Neural progenitor cell (in vitro differentiated cells): ENCODE data around the gene ADAMTS12.

ENCODE experiments used
- EZH2 ChIP-seq: fragments of 200-600 bp; sonication (generic); IDR thresholded peaks from 2 replicates; pipeline ENCODE4 v1.6.1; 2017; ENCODE audit warnings: antibody characterized with exemption, mild to moderate bottlenecking, moderate library complexity
- TF ChIP-seq, protein P1 (sequence below): fragments of 200-600 bp; sonication (generic); IDR thresholded peaks from 2 replicates; pipeline ENCODE4 v1.5.1; 2017; ENCODE audit warnings: antibody characterized with exemption, mild to moderate bottlenecking

DNA sequence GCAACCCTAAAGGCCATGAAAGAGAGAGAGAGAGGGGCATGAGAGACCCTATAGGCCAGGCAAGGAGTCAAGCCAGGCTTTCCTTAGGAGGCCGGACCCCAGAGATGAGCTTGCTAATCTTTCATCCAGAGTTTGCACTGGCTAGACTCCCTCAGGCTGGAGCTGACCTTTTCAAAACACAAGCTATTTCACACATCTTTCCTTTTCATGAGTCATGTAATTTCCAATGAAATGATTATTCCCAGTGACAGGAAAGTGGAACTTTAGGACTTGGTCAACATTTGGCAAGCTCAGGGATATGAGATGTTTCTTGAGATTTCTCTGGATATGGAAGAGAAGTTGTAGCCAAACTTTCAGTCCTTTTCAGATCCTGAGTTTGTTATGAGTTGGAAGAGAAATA is 333.3 kb downstream of the ADAMTS12 start:
- no peak for TF ChIP-seq EZH2
- TF ChIP-seq, protein P1, sequence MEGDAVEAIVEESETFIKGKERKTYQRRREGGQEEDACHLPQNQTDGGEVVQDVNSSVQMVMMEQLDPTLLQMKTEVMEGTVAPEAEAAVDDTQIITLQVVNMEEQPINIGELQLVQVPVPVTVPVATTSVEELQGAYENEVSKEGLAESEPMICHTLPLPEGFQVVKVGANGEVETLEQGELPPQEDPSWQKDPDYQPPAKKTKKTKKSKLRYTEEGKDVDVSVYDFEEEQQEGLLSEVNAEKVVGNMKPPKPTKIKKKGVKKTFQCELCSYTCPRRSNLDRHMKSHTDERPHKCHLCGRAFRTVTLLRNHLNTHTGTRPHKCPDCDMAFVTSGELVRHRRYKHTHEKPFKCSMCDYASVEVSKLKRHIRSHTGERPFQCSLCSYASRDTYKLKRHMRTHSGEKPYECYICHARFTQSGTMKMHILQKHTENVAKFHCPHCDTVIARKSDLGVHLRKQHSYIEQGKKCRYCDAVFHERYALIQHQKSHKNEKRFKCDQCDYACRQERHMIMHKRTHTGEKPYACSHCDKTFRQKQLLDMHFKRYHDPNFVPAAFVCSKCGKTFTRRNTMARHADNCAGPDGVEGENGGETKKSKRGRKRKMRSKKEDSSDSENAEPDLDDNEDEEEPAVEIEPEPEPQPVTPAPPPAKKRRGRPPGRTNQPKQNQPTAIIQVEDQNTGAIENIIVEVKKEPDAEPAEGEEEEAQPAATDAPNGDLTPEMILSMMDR = no peak
